IgD-negative memory B cell (primary cell): ENCODE measurements around the gene KANTR. TPM values are rescaled to one million over a fixed set of nuclear protein-coding genes. Genes with fewer than 3 reads are reported as not detected.

Source experiments
- H3K27ac Mint-ChIP-seq, 3 donors: one replicate each; pipeline ENCODE4 v1.8.0; 2020 to 2022; ENCODE audit warnings: mild to moderate bottlenecking in 3 of 3, mixed read lengths in 3 of 3, moderate library complexity in 1 of 3
- H3K27me3 Mint-ChIP-seq: one replicate; pipeline ENCODE4 v1.8.0; 2021; ENCODE audit warnings: mixed read lengths
- H3K36me3 Mint-ChIP-seq: one replicate; pipeline ENCODE4 v1.8.0; 2020; ENCODE audit warnings: mild to moderate bottlenecking, mixed read lengths
- H3K4me1 Mint-ChIP-seq, 3 donors: one replicate each; pipeline ENCODE4 v1.8.0; 2020 to 2022; ENCODE audit warnings: mixed read lengths in 3 of 3, mild to moderate bottlenecking in 1 of 3
- H3K4me3 Mint-ChIP-seq, 4 donors: one replicate each; pipeline ENCODE4 v1.8.0; 2020 to 2022; ENCODE audit warnings: mild to moderate bottlenecking in 4 of 4, mixed read lengths in 4 of 4, moderate library complexity in 3 of 4
- H3K9me3 Mint-ChIP-seq, 3 donors: one replicate each; pipeline ENCODE4 v1.8.0; 2020 to 2021; ENCODE audit warnings: mixed read lengths in 3 of 3, mild to moderate bottlenecking in 1 of 3
- polyA plus RNA-seq: library from polyadenylated mRNA; unstranded; fragments of 300-500 nt; fragmentation: Illumina TruSeq; gene quantifications from one replicate; pipeline ENCODE4 v1.2.3, GENCODE V29; 2021

The KANTR gene
- polyA plus RNA-seq, 1 donor from 2014 or later, result 1.9 TPM

- Mint-ChIP-seq H3K4me1 (peaks cover 12 to 19% (median 19%) of the 10 kb centered on the region in 3 donors), H3K27me3 (peaks cover 2% of the 10 kb centered on the region), H3K4me3 (peak overlapping the region; percentile 86 to 95 (median 94)), H3K36me3 (no peaks in the 10 kb centered on the region), H3K9me3 (no peaks in the 10 kb centered on the region), H3K27ac (peak overlapping the region; percentile 75 to 92 (median 85))
These were observed 5.6 kb upstream of the KANTR start for GRCh38 chrX:53088136-53088974.

- Mint-ChIP-seq H3K9me3 (no peaks in the 10 kb centered on the region), H3K27ac (peak overlapping the region; percentile 75 to 92 (median 85)), H3K4me1 (peaks cover 11 to 18% (median 12%) of the 10 kb centered on the region in 3 donors), H3K4me3 (peak overlapping the region; percentile 86 to 95 (median 94)), H3K36me3 (no peaks in the 10 kb centered on the region), H3K27me3 (peaks cover 2% of the 10 kb centered on the region)
These were observed 4.6 kb upstream of the KANTR start for GRCh38 chrX:53089224-53089842.

- H3K9me3 Mint-ChIP-seq, result no peaks in the 10 kb centered on the region
- H3K36me3 Mint-ChIP-seq, result no peaks in the 10 kb centered on the region
These were observed 4.0 kb upstream of the KANTR start for GRCh38 chrX:53089925-53090324.

GRCh38 chrX:53091354-53091753 lies 2.6 kb upstream of the KANTR start:
- H3K27ac Mint-ChIP-seq, result no peak overlapping the region
- H3K36me3 Mint-ChIP-seq, result no peaks in the 10 kb centered on the region
- H3K9me3 Mint-ChIP-seq, result no peaks in the 10 kb centered on the region
- H3K27me3 Mint-ChIP-seq, result peaks cover 2% of the 10 kb centered on the region
- H3K4me1 Mint-ChIP-seq, result peaks cover 9 to 27% (median 14%) of the 10 kb centered on the region in 3 donors
- H3K4me3 Mint-ChIP-seq, result no peak overlapping the region

More at GRCh38 chrX:53089925-53090324, 4.0 kb upstream of the KANTR start:
- peaks cover 2% of the 10 kb centered on the region for H3K27me3 Mint-ChIP-seq
- peaks cover 12 to 18% (median 14%) of the 10 kb centered on the region in 3 donors for H3K4me1 Mint-ChIP-seq
- H3K4me3 Mint-ChIP-seq, result peak overlapping the region in 1 of 4 donors; percentile 94
- H3K27ac Mint-ChIP-seq, result no peak overlapping the region

GRCh38 chrX:53093177-53093655 lies 726 bp upstream of the KANTR start:
- Mint-ChIP-seq H3K36me3 (no peaks in the 10 kb centered on the region), H3K9me3 (no peaks in the 10 kb centered on the region), H3K4me3 (peak overlapping the region; percentile 86 to 99 (median 94)), H3K27me3 (peaks cover under 1% of the 10 kb centered on the region), H3K4me1 (peaks cover 8 to 27% (median 12%) of the 10 kb centered on the region in 3 donors), H3K27ac (peak overlapping the region; percentile 77 to 99 (median 93))

GRCh38 chrX:53094582-53094905 lies 602 bp downstream of the KANTR start:
- Mint-ChIP-seq H3K9me3 (no peaks in the 10 kb centered on the region), H3K4me1 (peaks cover 5 to 16% (median 6%) of the 10 kb centered on the region in 3 donors), H3K4me3 (peak overlapping the region; percentile 86 to 99 (median 94)), H3K27ac (peak overlapping the region in 2 of 3 donors; percentile 0 to 99), H3K36me3 (no peaks in the 10 kb centered on the region), H3K27me3 (no peaks in the 10 kb centered on the region)

- no peaks in the 10 kb centered on the region for H3K9me3 Mint-ChIP-seq
- H3K27ac Mint-ChIP-seq, result no peak overlapping the region
- no peaks in the 10 kb centered on the region for H3K36me3 Mint-ChIP-seq
- H3K27me3 Mint-ChIP-seq, result no peaks in the 10 kb centered on the region
- peak overlapping the region in 1 of 4 donors; percentile 67 for H3K4me3 Mint-ChIP-seq
- H3K4me1 Mint-ChIP-seq, result peaks cover 6 to 16% (median 6%) of the 10 kb centered on the region in 3 donors
These were observed 1.9 kb downstream of the KANTR start for GRCh38 chrX:53095796-53096195.

GRCh38 chrX:53114864-53115549 lies 21.1 kb downstream of the KANTR start:
- Mint-ChIP-seq H3K4me3 (peak overlapping the region in 1 of 4 donors; percentile 33), H3K27me3 (peaks cover under 1% of the 10 kb centered on the region), H3K36me3 (peaks cover 2% of the 10 kb centered on the region), H3K27ac (no peak overlapping the region), H3K4me1 (no peaks in the 10 kb centered on the region), H3K9me3 (no peaks in the 10 kb centered on the region)

GRCh38 chrX:53115550-53115874 lies 21.6 kb downstream of the KANTR start:
- no peaks in the 10 kb centered on the region for H3K27me3 Mint-ChIP-seq

GRCh38 chrX:53116101-53116500 lies 22.2 kb downstream of the KANTR start:
- H3K27me3 Mint-ChIP-seq, result no peaks in the 10 kb centered on the region
- no peaks in the 10 kb centered on the region for H3K4me1 Mint-ChIP-seq
- H3K36me3 Mint-ChIP-seq, result peaks cover 2% of the 10 kb centered on the region
- H3K27ac Mint-ChIP-seq, result no peak overlapping the region
- no peaks in the 10 kb centered on the region for H3K9me3 Mint-ChIP-seq
- no peak overlapping the region for H3K4me3 Mint-ChIP-seq

More at GRCh38 chrX:53115550-53115874, 21.6 kb downstream of the KANTR start:
- H3K36me3 Mint-ChIP-seq, result peaks cover 2% of the 10 kb centered on the region
- no peaks in the 10 kb centered on the region for H3K4me1 Mint-ChIP-seq
- no peak overlapping the region for H3K27ac Mint-ChIP-seq
- H3K9me3 Mint-ChIP-seq, result no peaks in the 10 kb centered on the region
- no peak overlapping the region for H3K4me3 Mint-ChIP-seq

GRCh38 chrX:53122013-53122412 lies 28.1 kb downstream of the KANTR start:
- H3K4me3 Mint-ChIP-seq, result no peak overlapping the region
- H3K27me3 Mint-ChIP-seq, result no peaks in the 10 kb centered on the region
- H3K27ac Mint-ChIP-seq, result no peak overlapping the region
- peaks cover 0 to 2% (median 1%) of the 10 kb centered on the region in 3 donors for H3K4me1 Mint-ChIP-seq
- peaks cover 0 to 5% (median 3%) of the 10 kb centered on the region in 3 donors for H3K9me3 Mint-ChIP-seq
- peaks cover 6% of the 10 kb centered on the region for H3K36me3 Mint-ChIP-seq

- H3K36me3 Mint-ChIP-seq, result peaks cover 6% of the 10 kb centered on the region
- H3K27ac Mint-ChIP-seq, result no peak overlapping the region
- peaks cover 0 to 5% (median 3%) of the 10 kb centered on the region in 3 donors for H3K9me3 Mint-ChIP-seq
- H3K4me3 Mint-ChIP-seq, result no peak overlapping the region
- H3K4me1 Mint-ChIP-seq, result peaks cover 0 to 2% (median 1%) of the 10 kb centered on the region in 3 donors
- H3K27me3 Mint-ChIP-seq, result no peaks in the 10 kb centered on the region
These were observed 31.6 kb downstream of the KANTR start for GRCh38 chrX:53125506-53125905.

GRCh38 chrX:53126377-53126776 lies 32.4 kb downstream of the KANTR start:
- peaks cover 6% of the 10 kb centered on the region for H3K36me3 Mint-ChIP-seq
- peaks cover 0 to 5% (median 3%) of the 10 kb centered on the region in 3 donors for H3K9me3 Mint-ChIP-seq
- no peaks in the 10 kb centered on the region for H3K27me3 Mint-ChIP-seq
- H3K4me1 Mint-ChIP-seq, result peaks cover 0 to 2% (median 1%) of the 10 kb centered on the region in 3 donors
- H3K4me3 Mint-ChIP-seq, result no peak overlapping the region
- no peak overlapping the region for H3K27ac Mint-ChIP-seq

GRCh38 chrX:53128097-53128749 lies 34.3 kb downstream of the KANTR start:
- peaks cover 8% of the 10 kb centered on the region for H3K36me3 Mint-ChIP-seq
- H3K27ac Mint-ChIP-seq, result no peak overlapping the region
- no peaks in the 10 kb centered on the region for H3K27me3 Mint-ChIP-seq
- no peak overlapping the region for H3K4me3 Mint-ChIP-seq
- H3K9me3 Mint-ChIP-seq, result peaks cover 0 to 5% (median 3%) of the 10 kb centered on the region in 3 donors
- peaks cover 0 to 2% (median 0%) of the 10 kb centered on the region in 3 donors for H3K4me1 Mint-ChIP-seq
